ENCODE measurements around the gene SP140L.
A peak's percentile ranks its signal among the peaks of the same experiment; 100 is the strongest.
"Not testable (repeated sequence)": the region's sequence is repeated elsewhere in the genome, so short reads cannot be mapped to it uniquely, and the experiment has no call there.

The SP140L gene

DNA sequence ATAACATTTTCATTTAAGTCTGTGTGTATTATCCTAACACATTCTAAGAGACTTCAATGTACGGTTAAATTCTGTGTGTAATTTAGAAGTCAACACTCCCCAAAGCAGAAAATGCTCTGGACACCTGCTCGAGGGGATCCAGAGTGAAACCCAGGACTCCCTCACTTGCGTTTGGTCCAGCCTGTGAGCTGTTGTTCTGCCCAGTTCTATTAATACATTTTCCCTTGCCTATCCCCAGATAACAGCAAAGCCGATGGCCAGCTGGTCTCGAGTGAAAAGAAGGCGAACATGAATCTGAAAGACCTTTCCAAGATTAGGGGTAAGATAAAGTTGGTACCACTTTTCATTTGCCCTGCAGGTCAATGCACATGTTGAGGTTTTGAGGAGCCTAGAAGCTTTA, 58.0 kb downstream of the SP140L start:
- no peak for DNase-seq

DNA sequence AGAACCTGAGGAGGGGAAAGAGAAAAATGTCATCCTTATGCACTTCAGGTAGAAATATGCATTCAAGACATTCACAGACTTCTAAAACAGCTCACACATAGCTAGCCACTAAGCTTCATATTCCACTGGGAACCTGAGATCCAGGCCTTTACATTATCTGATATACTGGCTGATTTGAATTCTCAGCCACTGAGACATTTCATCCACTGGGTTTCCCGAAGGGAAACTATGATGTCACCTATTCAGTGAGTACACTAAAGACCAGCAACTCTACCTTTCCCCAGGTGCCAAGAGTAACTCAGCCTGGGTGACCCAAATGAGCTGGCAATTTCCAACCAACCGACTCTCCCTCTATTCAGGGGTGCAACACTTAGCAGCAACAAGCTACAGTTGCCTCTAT, 67.3 kb downstream of the SP140L start:
- DNase-seq, result no peak

DNA sequence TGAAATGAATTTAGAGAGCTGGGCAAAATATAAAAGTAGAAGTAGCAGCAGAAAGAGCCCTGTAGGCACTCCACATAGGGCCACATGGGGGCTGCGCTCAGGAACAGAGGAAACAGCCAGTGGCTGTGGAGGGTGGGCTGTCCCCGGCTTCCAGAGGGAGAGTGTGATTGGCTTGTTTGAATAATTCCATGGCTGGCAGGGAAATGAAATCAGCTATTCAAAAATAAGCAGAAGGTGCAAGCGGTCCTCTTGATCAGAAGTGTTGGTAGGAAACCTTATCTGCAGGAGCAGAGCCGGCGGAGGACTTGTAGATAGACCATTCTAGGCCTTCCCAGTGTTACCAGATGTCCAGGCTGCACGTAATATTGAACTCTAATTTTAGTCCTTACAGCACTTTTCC, 71.7 kb downstream of the SP140L start:
- DNase-seq, result not testable (repeated sequence)

DNA sequence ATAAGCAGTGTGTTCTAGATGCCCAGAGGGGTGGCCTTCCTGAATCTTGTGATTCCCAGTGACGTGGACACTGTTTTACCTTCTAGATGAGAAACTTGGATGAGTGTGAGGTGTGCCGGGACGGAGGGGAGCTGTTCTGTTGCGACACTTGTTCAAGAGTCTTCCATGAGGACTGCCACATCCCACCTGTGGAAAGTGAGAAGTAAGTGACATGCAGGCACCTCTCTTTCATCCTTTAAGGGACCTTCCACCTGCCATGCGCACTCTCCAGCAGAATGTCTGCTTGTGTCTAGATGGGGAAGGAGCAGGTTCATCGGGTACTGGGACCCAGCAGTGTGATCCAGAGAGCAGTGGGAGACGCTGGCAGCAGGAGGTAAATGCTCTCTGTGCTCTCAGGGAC, 73.0 kb downstream of the SP140L start:
- DNase-seq, result no peak

DNA sequence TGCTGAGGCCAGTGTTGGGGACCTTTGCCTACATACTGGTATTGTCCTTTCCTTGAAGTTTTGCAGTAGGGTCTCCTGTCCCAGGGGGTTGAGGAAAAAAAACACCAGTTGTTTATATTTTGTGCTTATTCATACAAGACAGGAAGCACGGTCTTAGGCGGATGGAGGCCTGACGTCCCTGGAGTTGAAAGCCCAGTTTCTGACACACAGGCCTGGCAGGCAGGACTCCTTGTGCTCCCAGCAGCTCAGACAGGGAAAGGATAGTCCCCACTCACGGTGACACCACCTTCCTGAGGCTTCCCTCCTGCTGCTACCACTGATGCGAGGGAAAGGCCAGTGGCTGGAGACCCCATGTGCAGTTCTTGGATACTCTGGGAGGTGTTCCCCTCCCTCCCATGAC, 73.5 kb downstream of the SP140L start:
- no peak for DNase-seq

DNA sequence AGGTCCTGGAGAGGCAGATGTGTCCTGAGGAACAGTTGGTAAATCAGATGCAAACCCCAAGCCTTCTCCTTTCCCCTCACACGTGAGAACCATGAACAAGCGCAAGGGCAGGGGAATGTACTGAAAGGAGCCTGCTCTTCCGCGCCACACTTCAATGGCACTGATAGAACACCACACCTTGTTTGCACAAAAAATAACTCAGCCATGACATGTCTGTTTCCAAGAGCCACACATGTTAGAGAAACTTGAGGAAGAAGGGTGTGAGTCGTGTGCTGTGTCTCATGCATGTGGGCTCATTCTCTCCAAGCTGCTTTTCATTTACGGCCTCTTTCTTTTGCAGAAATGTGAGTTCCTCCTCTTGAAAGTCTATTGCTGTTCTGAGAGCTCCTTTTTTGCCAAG, 74.0 kb downstream of the SP140L start:
- DNase-seq, result not testable (repeated sequence)

DNA sequence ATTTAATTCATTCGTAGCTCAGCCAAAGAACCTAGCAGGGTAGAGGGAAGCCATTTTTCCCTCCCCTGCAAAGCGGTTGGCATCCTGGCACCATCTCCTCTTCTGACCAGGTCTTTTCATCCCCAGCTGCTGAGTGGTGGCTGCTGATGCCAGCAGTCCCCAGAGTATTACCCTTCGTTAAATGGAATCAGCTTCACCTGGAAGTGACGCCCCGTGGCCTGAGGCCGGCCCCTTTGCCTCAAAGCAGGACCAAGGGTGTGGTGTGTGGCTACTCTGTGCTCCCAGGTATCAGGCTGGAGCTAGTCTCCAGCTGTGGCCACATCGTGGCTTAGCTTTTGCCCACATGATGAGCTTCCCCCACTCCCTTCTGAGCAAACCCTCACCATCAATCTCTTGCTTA, 76.8 kb downstream of the SP140L start:
- no peak for DNase-seq

DNA sequence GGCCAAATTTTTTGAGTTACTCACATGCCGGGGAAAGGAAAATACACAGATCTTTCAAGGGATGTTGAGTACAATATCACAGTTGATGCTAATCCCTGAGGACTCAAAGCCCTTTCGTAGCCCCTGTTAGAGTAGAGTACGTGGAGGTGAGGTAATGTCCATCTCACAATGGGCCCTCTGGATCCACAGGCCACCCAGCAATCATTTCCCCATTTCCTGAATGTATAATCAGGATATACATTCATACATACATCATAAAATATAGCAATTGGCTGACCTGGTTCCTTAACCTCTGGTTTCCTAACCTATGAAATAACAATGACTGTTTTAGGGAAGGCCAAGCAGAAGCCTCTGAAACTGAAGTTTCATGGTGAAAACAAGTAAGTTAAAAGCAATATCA, 78.8 kb downstream of the SP140L start:
- no peak for DNase-seq

DNA sequence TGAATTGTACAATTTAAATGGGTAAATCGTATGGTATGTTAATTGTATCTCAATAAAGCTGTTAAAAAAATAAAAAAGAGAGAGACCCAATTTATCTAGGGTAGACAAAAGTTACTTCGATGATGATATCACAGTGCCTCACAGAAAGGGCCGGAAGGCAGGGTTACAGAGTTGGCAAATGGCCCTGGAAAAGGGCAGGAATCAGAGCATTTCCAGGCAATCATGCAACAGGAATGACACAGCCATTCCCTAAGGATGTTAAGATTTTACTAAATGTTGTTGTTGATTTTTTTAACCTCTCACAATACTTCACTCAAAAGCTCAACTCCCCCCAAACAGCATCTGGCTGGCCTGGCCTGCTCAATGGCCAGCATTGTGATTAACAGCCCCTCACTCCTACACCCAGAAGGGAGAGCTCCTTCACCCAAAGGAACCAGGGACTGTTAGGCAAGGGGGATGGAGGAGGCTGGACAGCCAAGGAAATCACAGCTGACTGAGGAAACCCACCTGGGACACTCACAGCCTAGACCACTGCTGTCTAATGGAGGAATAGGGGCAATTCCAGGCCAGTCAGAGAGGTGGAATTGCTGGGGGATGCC, 81.3 kb downstream of the SP140L start:
- no peak for DNase-seq

DNA sequence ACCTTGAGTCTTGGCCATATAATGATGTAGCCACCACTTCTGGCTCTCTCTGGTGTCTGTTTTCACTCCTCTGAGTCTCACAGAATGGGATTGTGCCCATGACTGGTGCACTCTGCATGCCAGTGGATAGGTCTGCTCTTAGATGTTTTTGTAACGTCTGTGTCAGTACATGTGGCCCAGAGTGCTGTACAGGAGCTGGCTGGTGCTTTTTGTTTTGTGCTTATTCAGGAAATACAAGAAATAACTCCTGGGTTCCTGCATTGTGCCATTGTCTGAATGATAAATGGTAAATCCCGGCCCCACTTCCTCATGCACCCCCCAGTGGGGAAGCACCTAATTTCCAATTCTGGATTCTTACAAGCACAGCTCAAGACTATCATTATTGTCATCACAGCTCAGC, 82.3 kb downstream of the SP140L start:
- DNase-seq, result not testable (repeated sequence)

DNA sequence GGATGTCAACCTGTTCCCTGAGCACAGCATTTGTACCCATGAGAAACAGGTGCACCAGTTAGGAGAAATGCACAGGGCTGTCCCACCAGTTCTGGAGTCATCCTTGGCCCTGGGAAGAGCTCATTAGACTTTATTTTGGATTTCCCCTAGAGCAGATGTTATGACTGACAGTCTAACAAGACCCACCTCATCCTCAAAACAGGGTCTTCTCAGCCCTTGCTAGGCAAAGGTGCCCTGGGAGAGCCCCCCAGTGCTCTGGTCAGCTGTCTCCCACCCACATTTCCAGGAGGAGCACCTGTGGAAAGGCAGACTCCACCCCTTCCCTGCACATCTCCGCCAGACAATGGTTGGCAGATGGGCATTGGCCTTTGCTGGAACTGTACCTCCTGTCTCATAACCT, 83.3 kb downstream of the SP140L start:
- no peak for DNase-seq

DNA sequence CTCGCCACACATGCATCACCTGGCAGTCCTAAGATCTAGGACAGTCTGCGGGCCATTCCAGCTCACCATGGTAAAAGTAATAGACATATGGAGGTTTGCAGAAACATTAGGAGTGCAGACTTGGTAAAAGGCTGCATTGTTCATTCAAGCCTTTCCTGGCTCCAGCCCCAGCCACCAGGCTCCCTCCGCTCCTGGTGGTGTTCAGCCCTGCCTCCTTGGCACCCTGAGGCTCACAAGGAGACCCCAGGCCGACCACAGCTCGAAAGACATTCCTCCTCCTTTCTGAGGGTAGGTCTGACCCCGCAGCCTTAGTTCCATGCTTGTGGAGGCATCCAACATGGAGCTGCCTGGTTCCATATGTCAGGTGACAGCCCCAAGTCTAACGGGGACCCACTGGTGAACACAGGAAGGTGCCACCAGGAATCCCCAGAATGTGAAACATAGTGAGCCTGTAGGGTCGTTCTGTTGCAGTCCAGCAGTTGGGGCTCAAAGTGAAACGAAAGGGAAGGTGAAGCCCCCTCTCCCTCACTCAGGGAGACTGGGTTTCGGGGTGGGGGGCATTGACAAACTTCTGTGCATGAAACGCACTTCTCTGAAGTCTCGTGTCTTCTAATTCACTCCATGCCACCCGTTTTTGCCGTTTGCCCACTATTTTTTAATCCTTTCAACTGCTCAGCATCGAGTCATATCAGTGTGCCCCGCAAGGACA, 84.0 kb downstream of the SP140L start:
- DNase-seq, result no peak

DNA sequence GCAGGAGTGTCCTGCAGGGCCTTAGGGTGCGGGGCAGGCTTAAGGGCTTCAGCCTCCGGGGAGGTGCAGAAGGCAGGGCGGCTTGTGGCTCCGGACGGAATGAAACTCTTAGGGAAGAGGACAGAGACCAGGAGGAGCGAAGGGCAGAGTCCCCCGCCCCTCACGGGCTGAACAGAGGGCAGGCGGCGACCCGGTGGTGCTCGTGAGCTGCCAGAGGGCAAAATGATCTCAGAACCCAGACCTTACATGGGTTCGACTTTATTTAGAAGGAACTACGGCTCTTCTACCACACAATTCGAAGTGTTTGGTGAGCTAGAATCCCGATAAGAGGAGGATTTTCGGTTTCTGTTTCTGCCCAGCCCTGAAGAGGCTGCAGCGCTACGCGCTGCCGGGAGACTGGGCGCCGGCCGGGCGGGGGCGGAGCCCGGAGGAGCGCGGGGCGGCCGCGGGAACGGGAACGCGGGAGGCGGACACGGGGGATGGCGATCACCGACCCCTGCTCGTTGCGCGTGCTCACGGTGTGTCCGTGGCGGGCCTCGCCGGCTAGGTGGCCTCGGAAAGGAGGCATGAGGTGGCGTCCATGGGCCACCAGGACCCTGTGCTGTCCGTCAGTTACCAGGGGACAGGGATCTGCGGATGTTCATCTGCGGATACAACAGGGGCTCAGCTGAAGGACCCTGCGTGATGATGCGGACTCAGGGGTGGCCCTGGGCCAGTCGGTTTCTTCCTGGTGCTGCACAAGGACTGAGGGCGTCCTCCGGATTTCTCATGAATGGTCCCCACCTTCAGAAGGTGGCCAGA, 84.8 kb downstream of the SP140L start:
- DNase-seq, result peak; percentile 72

DNA sequence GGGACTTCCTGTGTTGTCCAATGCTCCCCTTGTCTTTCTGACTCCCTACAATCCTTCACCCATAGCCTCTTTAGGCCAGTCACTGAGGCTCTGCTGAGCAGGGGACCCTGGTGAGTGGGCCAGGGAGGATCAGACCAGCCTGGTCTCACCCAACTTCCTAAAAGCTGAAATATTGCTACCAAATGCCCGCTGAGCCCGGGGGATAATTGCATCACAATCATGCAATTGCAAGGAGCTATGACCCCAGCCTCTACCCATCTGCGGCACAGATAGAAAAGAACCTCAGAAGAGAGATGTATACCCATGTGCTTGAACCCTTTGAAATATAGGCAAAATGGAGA, 85.3 kb downstream of the SP140L start:
- no peak for DNase-seq

DNA sequence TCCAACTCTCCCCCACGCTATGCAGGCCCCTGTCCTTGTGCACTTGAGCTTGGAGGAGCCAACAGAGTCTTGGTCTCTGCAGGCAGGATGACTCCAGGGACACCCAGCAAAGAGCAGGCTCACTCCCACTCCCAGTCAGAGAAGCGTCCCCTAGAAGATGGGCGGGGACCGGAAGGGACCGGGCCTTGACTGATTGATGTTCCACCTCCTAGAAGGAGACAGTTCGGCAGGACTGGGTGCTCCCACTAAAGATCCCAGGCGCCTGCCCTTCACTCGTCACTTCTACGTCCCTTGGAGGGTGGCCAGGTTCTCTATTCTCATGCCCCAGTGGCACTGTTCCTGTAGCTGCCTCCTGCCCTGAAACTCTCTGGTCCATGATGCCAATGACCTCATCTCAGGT, 85.9 kb downstream of the SP140L start:
- no peak for DNase-seq

DNA sequence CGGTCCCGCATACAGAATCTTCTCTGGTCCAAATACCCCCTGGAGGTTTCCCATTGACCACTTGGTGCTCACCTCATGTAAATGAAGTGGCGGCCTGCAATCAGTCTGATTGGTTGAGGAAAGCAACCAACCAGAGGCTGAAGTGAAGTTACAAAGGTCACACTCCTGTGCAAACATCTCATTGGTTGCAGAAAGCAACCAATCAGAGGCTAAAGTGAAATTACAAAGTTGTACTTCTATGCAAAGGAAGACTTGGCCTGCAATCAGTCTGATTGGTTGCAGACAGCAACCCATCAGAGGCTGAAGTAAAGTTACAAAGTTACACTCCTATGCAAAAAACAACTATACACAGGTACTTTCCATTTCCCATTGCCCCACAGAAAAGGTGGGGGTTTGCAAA, 86.5 kb downstream of the SP140L start:
- no peak for DNase-seq

DNA sequence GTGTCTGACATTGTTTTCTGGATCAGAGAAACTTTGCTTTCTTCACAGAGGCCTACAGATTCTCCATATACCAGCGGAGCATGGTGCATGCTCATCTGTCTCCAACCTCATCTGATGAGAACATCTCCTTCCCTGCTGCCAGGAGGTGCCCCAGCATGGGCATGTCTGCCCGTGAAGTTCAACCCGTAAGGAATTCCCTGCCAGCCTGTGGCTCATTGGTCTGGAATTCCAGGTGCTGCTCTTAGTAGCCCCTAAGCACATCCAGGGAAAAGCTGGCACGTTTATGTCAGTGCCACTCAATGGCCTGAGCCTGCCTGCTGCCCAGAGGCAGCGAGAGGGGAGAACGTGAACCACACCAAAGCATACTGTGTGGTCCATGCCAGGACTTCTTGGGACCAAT, 87.3 kb downstream of the SP140L start:
- no peak for DNase-seq

DNA sequence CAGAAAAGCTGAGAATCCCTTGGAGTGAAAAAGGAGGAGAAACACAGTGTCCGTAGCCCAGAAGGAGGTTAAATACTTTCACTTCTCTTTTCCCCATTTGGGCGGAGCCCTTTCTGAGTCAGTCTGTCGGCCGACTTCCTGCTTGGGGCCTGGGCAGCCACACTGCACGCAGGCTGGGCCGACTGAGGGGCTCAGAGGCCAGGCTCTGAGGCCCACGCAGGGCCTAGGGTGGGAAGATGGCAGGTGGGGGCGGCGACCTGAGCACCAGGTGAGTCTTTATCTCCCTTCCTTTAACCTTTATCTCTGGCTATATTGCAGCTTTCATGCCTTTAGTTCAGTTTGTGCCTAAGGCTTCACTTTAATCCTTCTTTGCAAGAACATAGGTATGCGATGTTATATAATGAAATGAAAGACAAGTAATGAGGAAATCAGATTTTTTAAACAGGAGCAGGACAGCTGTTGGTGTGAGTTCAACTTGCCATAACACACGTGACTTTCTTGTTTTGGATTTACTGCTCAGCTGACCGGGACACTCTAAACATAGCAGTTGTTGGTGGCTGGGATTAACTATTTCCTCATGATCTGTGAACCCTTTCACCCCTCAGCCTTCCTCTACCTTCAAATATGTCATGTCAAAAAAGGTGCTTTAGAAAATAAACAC, 89.2 kb downstream of the SP140L start, which contains the start of gene SP100:
Gene SP100, plus strand, starts transcription at position 141 of the 661 bp plus-strand sequence. Its CDS starts 96 bp downstream, at position 237.
- DNase-seq, result peak; percentile 77

DNA sequence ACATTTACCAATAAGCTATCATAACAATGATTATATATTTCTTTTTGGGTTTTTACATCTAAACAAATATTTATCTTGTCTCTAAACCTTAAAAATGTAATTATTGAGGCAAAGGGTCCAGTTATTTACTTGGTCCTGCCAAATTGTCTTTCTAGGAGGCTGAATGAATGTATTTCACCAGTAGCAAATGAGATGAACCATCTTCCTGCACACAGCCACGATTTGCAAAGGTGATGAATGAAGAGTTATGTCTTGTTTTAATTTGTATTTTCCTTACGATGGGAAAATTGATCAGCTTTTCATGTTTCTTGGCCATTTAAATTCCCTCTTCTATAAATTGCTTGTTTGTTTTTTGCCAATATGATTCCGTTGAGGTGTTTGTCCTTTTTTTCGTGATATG, 90.4 kb downstream of the SP140L start:
- DNase-seq, result no peak

DNA sequence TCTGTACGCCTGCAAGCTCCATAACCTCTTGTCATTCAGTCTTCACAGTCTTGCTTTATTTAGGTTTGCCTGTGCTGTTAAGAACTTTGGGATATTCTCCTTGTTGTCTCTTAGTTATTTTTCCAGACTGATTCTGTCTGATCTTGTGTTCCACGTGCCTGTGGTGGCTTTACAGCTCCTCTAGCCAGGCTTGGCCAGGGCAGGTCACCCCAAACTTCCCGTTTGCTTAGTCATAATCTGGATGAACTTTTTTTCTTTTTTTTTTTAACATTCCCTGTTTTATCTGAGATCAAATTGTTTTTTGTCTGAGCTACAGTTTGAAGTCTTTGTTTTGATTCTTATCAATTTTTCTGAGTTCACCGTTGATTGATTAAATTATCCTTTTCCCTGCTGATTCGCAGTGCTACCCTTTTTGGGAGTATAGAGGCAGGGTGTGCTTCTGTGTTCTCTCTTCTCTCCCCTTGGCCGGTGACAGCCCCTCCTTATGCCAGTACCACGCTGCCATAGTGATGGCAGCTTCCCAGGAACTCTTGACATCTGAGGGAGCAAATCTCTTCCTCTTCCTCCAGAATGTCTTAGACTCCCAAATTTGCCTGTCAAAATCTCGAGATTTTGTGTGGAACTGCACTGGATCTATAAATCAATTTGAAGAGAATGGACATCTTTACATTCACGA, 91.5 kb downstream of the SP140L start:
- DNase-seq, result no peak

DNA sequence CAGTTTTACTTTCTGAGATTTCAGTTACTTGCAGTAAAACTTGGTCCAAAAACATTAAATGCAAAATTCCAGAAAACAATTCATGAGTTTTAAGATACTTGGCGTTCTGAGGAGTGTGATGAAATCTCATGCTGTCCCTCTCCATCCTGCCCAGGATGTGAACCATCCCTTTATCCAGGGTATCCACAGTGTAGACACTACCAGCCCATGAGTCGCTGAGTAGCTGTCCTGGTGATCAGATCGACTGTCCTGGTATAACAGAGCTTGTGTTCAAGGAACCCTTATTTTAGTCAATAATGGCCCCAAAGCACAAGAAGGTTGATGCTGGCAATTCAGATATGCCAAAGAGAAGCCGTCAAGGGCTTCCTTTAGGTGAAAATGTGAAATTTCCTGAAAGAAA, 92.2 kb downstream of the SP140L start:
- DNase-seq, result no peak

DNA sequence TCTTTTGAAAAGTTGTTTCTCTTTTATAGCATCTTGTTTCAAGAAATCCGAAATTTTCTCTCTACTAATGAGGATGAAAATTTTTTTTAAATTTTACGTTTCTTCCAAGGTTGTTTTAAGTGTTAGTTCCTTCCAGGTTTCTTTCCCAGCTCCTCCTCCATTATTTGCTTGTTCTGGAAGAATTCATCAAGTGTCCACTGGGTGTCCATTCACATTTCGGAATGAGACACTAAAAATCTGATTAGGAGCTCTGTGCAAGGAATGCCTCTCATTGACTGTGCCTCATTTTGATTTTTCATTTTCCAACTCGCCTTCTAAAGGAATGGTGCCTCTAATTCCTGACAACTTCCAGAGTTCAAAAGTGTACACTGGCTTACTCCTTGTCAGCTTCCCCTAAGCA, 95.2 kb downstream of the SP140L start:
- no peak for DNase-seq

DNA sequence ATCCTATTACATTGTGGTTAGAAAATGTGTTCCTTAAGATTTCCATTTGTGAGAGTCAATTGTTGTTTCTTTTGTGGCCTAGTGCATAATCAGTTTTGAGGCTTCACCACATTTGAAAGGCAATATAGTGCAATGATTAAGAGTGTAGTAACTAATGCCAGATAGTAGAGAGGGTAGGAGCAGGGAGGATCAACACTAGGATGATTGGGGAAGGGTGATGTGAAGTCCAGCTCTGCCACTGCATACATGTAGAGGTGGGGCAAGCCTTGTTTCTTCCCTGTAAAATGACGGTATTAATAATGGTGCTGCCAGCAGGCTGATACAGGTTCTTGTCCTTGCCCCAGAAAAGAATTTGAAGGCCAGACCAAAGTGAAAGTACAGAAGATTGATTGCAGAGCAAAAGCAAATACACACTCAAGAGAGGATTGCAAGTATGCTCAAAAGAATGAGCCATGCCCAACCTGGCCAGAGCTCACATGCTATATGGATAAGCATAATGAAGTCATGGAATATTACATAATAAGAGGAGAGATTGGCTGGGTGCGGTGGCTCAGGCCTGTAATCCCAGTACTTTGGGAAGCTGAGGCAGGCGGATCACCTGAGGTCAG, 97.0 kb downstream of the SP140L start:
- DNase-seq, result no peak

Data from right hindlimb (tissue), 1 donor.